Bronchial epithelial cell (primary cell): ENCODE measurements around the gene DRC1. TPM values are rescaled to one million over a fixed set of nuclear protein-coding genes. Genes with fewer than 3 reads are reported as not detected.

Source experiments
- DNase-seq: peaks from one replicate; pipeline ENCODE4 v3.0.0-alpha.2; 2010; ENCODE audit warnings: low read depth
- FAIRE-seq: peaks from 2 replicates; lab custom pipeline; 2011; peaks lifted over from hg19 to GRCh38; lab: Jason Lieb, UNC
- H3K27me3 ChIP-seq: 2 replicates; pipeline ENCODE4 v1.5.1; 2011; ENCODE audit warnings: low read length; ENCODE audit not compliant: control insufficient read depth, insufficient read depth
- H3K36me3 ChIP-seq: 2 replicates; pipeline ENCODE4 v1.5.1; 2011; ENCODE audit warnings: low read length; ENCODE audit not compliant: control insufficient read depth, insufficient read depth
- H3K4me3 ChIP-seq: 2 replicates; pipeline ENCODE4 v1.5.1; 2011; ENCODE audit warnings: mild to moderate bottlenecking, low read depth, low read length, control low read depth
- total RNA-seq: library from RNA; depleted of rRNA; stranded (reverse); fragments of >200 nt; gene quantifications from 2 replicates; pipeline ENCODE4 v1.2.1, GENCODE V29; 2014
- TF ChIP-seq, protein P1 (sequence below): IDR thresholded peaks from 2 replicates; pipeline ENCODE4 v1.5.1; 2011; ENCODE audit warnings: mild to moderate bottlenecking, moderate library complexity, low read length, control low read depth, inconsistent platforms; ENCODE audit not compliant: insufficient read depth, severe bottlenecking

Gene DRC1
- total RNA-seq, 1 donor from 2014 or later, result not detected

DNA sequence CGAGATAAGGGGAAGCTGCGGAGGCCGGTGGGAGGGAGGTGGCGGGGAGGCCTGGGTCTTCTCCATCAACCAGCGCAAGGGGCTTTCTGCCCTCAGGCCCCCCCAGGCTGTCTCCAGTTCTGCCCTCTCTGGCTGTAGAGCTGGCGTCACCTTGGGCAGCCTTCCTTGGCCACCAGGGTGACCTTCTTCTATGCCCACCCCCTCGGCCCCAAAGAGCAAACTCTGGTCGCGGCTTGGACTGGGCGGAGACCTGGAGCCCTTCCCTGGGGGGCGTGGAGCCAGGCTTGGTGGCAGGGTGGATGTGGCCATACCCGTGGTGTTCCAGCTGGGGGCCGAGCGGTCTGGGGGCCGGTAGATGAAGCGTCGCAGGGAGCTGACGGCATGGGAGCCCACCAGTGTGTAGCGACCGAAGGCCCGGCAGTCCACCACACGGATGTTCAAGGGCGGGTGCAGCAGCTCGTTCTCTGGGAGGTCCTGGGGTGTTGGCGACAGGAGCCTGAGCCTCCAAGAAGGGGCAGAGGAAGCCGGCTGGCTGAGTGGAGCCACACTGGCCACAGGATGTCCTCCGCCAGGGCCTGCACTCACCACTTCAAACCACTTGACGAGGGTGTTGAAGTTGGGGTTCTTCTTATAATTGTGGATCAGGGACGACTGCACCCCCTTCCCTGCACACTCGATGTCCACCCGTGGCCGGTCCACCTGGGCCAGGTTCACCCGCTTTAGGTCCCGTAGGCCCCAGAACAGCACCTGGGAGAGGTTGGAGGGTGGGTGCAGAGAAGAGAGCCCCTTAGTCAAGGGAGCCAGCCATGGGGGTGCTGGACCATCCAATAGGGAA lies 71.3 kb downstream of the DRC1 start:
- FAIRE-seq (no peak), DNase-seq (no peak)
- TF ChIP-seq, protein P1, sequence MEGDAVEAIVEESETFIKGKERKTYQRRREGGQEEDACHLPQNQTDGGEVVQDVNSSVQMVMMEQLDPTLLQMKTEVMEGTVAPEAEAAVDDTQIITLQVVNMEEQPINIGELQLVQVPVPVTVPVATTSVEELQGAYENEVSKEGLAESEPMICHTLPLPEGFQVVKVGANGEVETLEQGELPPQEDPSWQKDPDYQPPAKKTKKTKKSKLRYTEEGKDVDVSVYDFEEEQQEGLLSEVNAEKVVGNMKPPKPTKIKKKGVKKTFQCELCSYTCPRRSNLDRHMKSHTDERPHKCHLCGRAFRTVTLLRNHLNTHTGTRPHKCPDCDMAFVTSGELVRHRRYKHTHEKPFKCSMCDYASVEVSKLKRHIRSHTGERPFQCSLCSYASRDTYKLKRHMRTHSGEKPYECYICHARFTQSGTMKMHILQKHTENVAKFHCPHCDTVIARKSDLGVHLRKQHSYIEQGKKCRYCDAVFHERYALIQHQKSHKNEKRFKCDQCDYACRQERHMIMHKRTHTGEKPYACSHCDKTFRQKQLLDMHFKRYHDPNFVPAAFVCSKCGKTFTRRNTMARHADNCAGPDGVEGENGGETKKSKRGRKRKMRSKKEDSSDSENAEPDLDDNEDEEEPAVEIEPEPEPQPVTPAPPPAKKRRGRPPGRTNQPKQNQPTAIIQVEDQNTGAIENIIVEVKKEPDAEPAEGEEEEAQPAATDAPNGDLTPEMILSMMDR, result no peak
- Histone ChIP-seq H3K27me3 (no peaks in the 10 kb centered on the region), H3K4me3 (no peak overlapping the region), H3K36me3 (no peaks in the 10 kb centered on the region)

DNA sequence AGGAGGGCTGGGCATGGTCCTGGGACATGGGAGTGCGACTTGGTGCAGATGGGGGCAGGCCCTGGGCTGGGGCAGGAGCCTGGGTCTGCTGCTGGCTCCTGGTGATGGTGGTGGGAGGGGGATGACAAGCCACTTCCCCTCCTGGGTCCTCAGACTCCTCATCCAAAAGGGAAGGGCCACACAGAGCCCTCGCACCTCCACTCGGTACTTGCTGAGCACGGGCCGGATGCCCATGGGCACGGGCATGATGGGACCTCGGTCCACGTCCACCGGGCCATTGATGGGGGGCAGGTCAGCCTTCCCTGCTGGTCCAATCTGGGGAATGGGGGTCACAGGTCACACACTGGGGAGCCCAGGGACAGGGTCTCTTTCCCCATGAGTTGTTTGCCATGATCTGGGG lies 72.1 kb downstream of the DRC1 start:
- FAIRE-seq (no peak), DNase-seq (no peak)
- H3K4me3 ChIP-seq, result no peak overlapping the region
- H3K36me3 ChIP-seq, result no peaks in the 10 kb centered on the region
- TF ChIP-seq, protein P1, result no peak
- H3K27me3 ChIP-seq, result no peaks in the 10 kb centered on the region

DNA sequence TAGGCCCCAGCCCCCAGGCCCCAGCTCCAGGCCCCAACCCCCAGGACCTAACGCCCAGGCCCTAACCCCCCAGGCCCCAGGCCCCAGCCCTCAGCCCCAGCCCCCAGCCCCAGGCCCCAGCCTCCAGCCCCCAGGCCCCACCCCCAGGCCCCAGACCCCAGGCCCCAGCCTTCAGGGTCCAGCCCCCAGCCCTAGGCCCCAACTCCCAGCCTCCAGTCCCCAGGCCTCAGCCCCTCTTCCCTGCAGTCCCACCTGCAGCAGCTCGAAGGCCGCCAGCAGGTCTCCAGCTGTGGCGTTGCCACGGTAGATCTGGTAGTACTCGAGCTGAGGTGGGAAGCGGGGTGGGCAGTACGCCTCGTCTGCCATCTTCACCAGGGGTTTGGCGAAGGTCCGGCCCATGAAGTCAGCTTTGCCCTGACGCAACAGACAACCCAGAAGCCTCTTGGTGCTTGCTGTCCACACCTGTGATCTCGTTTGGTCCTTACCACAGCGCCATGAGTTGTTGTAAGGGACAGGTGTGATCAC lies 72.6 kb downstream of the DRC1 start:
- no peak for FAIRE-seq
- no peak overlapping the region for H3K4me3 ChIP-seq
- no peaks in the 10 kb centered on the region for H3K36me3 ChIP-seq
- no peak for DNase-seq
- H3K27me3 ChIP-seq, result no peaks in the 10 kb centered on the region
- TF ChIP-seq, protein P1, result no peak

DNA sequence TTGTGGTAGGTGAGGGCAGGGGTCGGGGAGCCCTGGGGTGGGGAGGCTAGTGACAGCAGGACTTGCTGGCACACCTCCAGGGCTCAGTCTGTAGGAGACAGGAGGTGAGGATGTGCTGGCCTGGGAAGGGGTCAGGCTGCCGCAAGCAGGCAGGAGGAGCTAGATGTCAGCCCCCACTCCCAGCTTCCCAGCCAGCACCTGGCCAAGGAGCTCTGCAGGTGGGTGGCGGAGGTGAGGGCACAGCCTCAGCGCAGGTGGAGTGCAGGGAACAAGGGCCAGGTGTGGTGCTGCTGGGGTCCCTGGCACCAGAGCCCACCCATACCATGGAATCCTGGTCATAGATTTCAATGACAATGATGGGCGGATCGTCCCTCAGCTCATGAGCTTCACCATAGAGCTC lies 73.3 kb downstream of the DRC1 start:
- TF ChIP-seq, protein P1, result no peak
- Histone ChIP-seq H3K27me3 (no peaks in the 10 kb centered on the region), H3K4me3 (no peak overlapping the region), H3K36me3 (no peaks in the 10 kb centered on the region)
- no peak for DNase-seq
- FAIRE-seq, result no peak

DNA sequence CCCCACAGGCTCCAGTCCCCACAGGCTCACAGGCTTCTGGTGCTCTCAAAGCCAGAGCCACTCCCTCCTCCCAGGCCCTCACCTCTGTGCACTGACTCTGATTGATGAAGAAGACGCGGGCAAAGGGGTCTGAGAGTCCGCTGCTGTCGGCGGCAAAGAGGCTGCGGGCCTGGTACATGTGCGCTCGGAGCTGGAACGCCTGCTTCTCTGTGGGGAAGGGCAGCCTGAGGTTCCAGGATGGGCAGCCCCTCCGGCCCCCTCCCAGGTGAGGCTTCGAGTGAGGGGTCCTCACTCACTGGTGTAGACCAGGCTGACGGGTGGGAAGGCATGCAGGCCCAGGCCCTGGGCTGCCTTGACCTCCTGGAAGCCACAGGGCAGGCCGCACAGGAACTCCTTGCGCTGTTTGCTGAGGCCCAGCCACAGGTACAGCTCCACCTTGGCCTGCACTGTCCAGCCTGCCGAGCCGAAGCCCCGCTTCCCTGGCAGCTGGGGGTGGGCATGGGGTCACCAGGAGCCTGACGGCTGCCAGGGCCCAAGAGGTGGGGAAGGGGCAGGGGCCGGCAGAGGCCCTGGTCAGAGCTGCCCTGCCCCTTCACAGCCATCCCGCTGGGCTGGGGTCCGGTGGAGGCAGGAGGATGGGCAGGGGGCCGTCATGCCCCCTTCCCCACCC lies 74.2 kb downstream of the DRC1 start:
- Histone ChIP-seq H3K4me3 (no peak overlapping the region), H3K27me3 (no peaks in the 10 kb centered on the region), H3K36me3 (no peaks in the 10 kb centered on the region)
- FAIRE-seq (no peak), DNase-seq (no peak)
- TF ChIP-seq, protein P1, result no peak
